Gastroesophageal sphincter (tissue), 4 donors: ENCODE data around the gene VPS51. TPM values are rescaled to one million over a fixed set of nuclear protein-coding genes. Genes with fewer than 3 reads are reported as not detected.
"Not testable (repeated sequence)": the region's sequence is repeated elsewhere in the genome, so short reads cannot be mapped to it uniquely, and the experiment has no call there.

ENCODE experiments used
- ATAC-seq: fragments of 150-250 bp; one replicate; pipeline ENCODE4 v1.9.1; 2016; ENCODE audit warnings: mild to moderate bottlenecking, moderate library complexity
- H3K27ac ChIP-seq, 4 donors: fragments of 200-600 bp; sonication (generic) in 3 of 4; 1 replicate in 3 of 4; 2 replicates in 1 of 4; pipeline ENCODE4 v1.5.1; 2016 to 2019
- H3K27me3 ChIP-seq: fragments of 200-600 bp; sonication (generic); one replicate; pipeline ENCODE4 v1.5.1; 2019
- H3K36me3 ChIP-seq, 2 donors: fragments of 200-600 bp; sonication (generic); one replicate each; pipeline ENCODE4 v1.5.1; 2019; ENCODE audit warnings: control low read depth in 1 of 2
- H3K4me1 ChIP-seq, 3 donors: fragments of 200-600 bp; sonication (generic); 1 replicate in 2 of 3; 2 replicates in 1 of 3; pipeline ENCODE4 v1.5.1; 2016 to 2019; ENCODE audit warnings: control low read depth in 2 of 3
- H3K4me3 ChIP-seq, 2 donors: fragments of 200-600 bp; sonication (generic); one replicate each; pipeline ENCODE4 v1.5.1; 2019; ENCODE audit warnings: mild to moderate bottlenecking in 1 of 2, moderate library complexity in 1 of 2
- H3K9me3 ChIP-seq, 3 donors: fragments of 200-600 bp; sonication (generic); one replicate each; pipeline ENCODE4 v1.5.1; 2017 to 2019; ENCODE audit warnings: control low read depth in 2 of 3
- EP300 ChIP-seq: sonication (generic); formaldehyde crosslinking; IDR thresholded peaks from one replicate; pipeline ENCODE4 v1.6.1; 2017; ENCODE audit warnings: antibody characterized with exemption, mild to moderate bottlenecking
- POLR2A ChIP-seq, 2 donors: fragments of 450-650 bp; IDR thresholded peaks; one replicate each; pipeline ENCODE4 v1.6.1; 2017; ENCODE audit warnings: antibody characterized with exemption in 2 of 2, mild to moderate bottlenecking in 2 of 2, moderate library complexity in 1 of 2
- POLR2AphosphoS5 ChIP-seq: sonication (generic); formaldehyde crosslinking; IDR thresholded peaks from one replicate; pipeline ENCODE4 v1.6.1; 2017; ENCODE audit warnings: antibody characterized with exemption
- WGBS, 2 donors: methylation state at CpG; one replicate each; pipeline ENCODE4 v1.1.5; 2018; ENCODE audit warnings: low coverage in 1 of 2; 5-methylcytosine and 5-hydroxymethylcytosine counted together
- total RNA-seq, 4 donors: library from RNA; depleted of rRNA; stranded (reverse); fragments of >200 nt; gene quantifications; one replicate each; pipeline ENCODE4 v1.1.0, GENCODE V29; 2016
- TF ChIP-seq, protein P1 (sequence below), 4 experiments: fragments of 200-600 bp in 2 of 4; fragments of 450-650 bp in 2 of 4; sonication (generic) in 1 of 4; IDR thresholded peaks; one replicate each; pipeline ENCODE4 v1.5.1; 2017 to 2019; ENCODE audit warnings: antibody characterized with exemption in 4 of 4, mild to moderate bottlenecking in 2 of 4, moderate library complexity in 2 of 4

Gene VPS51
- total RNA-seq, 4 donors from 2014 or later = 374 to 526 (median 407) TPM

DNA sequence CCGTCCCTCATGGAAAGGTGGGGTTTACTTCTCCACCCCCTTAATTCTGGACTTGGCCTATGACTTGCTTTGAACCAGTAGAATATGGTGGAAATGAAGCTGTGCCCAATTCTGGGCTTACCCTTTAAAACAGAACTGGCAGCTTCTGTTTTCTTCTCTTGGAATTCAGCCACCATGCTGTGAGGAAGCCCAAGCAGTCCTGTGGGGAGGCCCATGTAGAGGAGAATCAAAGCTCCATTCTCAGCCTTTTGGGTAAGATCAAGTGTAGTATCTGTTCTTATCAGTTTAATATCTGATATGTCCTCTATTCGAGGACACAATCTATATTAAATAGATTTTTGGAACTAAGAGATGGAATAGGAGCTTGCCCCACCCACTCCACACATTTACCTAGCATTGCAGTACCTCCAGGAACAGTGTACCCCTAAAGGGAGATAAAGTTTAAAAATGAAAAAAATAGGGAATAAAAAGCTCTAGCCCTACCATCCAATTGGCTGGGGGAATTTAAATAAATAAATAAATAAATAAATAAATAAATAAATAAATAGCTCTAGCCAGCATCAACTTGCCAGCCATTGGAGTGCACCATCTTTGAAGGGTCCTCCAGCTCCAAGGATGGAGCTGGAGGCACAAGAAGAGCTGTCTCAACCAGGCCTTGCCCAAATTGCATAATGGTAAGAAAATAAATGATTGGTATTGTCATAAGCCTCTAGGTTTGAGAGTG is 51.5 kb downstream of the VPS51 start:
- WGBS, 2 donors = 60 to 64% methylated on average over 2 of the region's 2 CpGs

DNA sequence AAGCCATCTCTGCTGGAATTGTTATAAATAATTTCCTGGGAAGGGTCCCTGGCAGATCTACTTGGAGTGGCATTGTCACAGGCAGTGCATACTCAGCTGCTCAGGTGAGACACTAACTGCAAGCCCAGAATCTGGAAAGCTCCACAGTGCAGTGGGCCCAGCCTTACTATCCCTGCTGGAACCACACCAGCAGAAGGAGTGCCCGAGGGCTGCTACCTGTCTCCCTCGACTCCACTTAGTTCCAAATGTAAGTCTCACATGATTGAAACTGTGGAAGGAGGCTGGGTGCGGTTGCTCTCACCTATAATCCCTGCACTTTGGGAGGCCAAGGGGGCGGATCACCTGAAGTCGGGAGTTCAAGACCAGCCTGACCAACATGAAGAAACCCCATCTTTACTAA is 52.6 kb downstream of the VPS51 start:
- TF ChIP-seq EP300 (no peak), POLR2A (IDR thresholded peaks at IDR 0.05) (no peak), POLR2AphosphoS5 (no peak)
- TF ChIP-seq, protein P1, sequence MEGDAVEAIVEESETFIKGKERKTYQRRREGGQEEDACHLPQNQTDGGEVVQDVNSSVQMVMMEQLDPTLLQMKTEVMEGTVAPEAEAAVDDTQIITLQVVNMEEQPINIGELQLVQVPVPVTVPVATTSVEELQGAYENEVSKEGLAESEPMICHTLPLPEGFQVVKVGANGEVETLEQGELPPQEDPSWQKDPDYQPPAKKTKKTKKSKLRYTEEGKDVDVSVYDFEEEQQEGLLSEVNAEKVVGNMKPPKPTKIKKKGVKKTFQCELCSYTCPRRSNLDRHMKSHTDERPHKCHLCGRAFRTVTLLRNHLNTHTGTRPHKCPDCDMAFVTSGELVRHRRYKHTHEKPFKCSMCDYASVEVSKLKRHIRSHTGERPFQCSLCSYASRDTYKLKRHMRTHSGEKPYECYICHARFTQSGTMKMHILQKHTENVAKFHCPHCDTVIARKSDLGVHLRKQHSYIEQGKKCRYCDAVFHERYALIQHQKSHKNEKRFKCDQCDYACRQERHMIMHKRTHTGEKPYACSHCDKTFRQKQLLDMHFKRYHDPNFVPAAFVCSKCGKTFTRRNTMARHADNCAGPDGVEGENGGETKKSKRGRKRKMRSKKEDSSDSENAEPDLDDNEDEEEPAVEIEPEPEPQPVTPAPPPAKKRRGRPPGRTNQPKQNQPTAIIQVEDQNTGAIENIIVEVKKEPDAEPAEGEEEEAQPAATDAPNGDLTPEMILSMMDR (IDR thresholded peaks at IDR 0.05) = no peak
- no peak overlapping the region for H3K27ac ChIP-seq
- 69% methylated on average over 4 of the region's 5 CpGs; no CpG with 5 or more reads in 1 of the 2 donors for WGBS, 2 donors

More for the DNA sequence above, 51.5 kb downstream of the VPS51 start:
- H3K4me1 ChIP-seq = peaks cover 0 to 7% (median 0%) of the 10 kb centered on the region in 3 donors
- no peak for ATAC-seq
- H3K4me3 ChIP-seq = no peak overlapping the region
- no peak for TF ChIP-seq EP300
- TF ChIP-seq POLR2AphosphoS5 = no peak
- TF ChIP-seq, protein P1 (IDR thresholded peaks at IDR 0.05) = no peak
- no peak for TF ChIP-seq POLR2A (IDR thresholded peaks at IDR 0.05)
- H3K36me3 ChIP-seq = no peaks in the 10 kb centered on the region
- peaks cover 12% of the 10 kb centered on the region for H3K27me3 ChIP-seq
- no peak overlapping the region for H3K27ac ChIP-seq
- no peaks in the 10 kb centered on the region for H3K9me3 ChIP-seq

DNA sequence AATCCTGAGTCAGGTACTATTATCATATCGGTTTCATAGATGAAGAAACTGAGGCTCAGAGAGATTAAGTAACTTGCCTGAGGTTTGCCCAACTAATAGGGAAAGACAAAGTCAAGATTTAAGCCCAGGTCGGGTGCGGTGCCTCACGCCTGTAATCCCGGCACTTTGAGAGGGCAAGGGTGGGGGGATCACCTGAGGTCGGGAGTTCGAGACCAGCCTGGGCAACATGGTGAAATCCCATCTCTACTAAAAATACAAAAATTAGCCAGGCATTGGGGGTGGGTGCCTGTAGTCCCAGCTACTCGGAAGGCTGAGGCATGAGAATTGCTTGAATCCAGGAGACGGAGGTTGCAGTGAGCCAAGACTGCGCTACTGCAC is 54.1 kb downstream of the VPS51 start:
- WGBS, 2 donors = 65% methylated on average over 10 of the region's 10 CpGs; no CpG with 5 or more reads in 1 of the 2 donors
- not testable (repeated sequence) for H3K36me3 ChIP-seq, H3K4me3 ChIP-seq, H3K9me3 ChIP-seq, H3K4me1 ChIP-seq, ATAC-seq
- Histone ChIP-seq H3K27me3 (peaks cover 12% of the 10 kb centered on the region), H3K27ac (peak overlapping the region in 2 of 4 donors; percentile 49 to 63)

More for the DNA sequence above, 52.6 kb downstream of the VPS51 start:
- no peak for ATAC-seq
- H3K4me3 ChIP-seq = no peak overlapping the region
- H3K4me1 ChIP-seq = peaks cover 0 to 7% (median 0%) of the 10 kb centered on the region in 3 donors
- H3K36me3 ChIP-seq = no peaks in the 10 kb centered on the region
- H3K27me3 ChIP-seq = peaks cover 12% of the 10 kb centered on the region
- H3K9me3 ChIP-seq = no peaks in the 10 kb centered on the region

DNA sequence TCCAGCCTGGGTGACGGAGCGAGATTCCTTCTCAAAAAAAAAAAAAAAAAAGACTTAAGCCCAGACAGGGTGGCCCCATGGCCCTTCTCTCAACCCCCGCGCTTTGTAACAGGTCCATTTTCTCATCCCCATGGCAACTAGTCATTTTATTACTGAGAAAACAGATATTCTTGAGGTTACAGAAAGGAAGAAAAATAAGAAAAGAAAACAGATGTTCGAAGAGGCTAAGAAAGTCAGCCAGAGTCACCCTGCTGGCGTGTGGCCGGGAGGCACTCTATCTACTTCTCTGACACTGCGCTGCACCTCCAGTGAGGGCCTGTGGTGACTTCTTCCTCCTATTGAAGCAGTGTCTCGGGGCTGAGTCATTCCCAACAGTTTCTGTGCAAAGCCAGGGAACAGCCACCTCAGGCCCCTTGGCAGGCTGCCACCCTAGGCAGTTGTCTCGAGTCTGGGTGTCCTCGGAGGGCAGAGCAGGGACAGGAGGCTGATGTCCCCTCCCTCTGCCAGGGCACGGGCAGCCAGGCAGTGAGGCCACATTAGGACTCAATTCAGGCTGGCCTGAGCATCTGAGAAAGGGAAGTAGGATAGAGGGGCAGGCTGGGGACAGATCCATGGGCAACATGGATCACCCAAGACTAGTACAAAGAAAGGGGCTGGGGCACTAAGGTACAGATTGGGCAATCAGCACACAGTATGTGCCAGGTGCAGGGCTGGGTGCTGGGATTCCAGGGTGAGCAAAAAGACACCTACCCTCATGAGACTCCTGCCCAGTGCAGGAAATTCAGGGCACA is 54.7 kb downstream of the VPS51 start:
- H3K4me1 ChIP-seq = peaks cover 0 to 7% (median 0%) of the 10 kb centered on the region in 3 donors
- H3K27me3 ChIP-seq = peaks cover 12% of the 10 kb centered on the region
- H3K36me3 ChIP-seq = no peaks in the 10 kb centered on the region
- no peaks in the 10 kb centered on the region for H3K9me3 ChIP-seq
- ATAC-seq = peak; percentile 84
- TF ChIP-seq POLR2A (IDR thresholded peaks at IDR 0.05) (no peak), EP300 (no peak), POLR2AphosphoS5 (no peak)
- TF ChIP-seq, protein P1 (IDR thresholded peaks at IDR 0.05) = no peak
- H3K4me3 ChIP-seq = no peak overlapping the region
- peak overlapping the region in 3 of 4 donors; percentile 31 to 63 (median 49) for H3K27ac ChIP-seq
- 35 to 41% methylated on average over 6 to 9 of the region's 12 CpGs for WGBS, 2 donors

DNA sequence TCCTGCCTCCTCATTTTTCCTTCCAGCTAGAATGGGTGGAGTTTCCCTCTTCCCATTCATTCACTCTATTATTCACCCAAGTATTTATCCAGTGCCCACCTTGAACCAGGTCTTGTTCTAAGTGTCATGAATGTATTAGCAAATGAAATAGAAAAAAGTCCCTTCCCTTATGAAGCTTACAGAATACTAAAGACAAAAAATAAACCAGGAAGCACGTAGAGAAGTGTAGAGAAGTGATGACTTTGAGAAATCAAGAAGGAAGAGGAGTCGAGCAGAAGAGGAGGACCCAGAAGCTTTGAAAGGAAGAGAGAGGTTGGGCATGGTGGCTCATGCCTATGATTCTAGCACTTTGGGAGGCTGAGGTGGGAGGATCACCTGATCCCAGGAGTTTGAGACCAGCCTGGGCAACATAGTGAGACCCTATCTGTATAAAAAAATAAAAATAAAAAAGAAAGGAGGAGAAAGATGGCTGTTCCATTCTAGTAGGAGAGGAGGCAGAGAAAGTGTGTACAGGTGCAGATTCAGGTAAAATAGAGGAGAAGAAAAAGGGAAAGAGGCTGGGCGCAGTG is 55.4 kb downstream of the VPS51 start:
- peak overlapping the region in 2 of 4 donors; percentile 49 to 63 for H3K27ac ChIP-seq
- TF ChIP-seq EP300 (no peak), POLR2AphosphoS5 (no peak), POLR2A (IDR thresholded peaks at IDR 0.05) (no peak)
- TF ChIP-seq, protein P1 (IDR thresholded peaks at IDR 0.05) = no peak

More for the DNA sequence above, 55.4 kb downstream of the VPS51 start:
- no peak overlapping the region for H3K4me3 ChIP-seq
- H3K9me3 ChIP-seq = no peaks in the 10 kb centered on the region
- H3K27me3 ChIP-seq = peaks cover 8% of the 10 kb centered on the region
- peaks cover 0 to 7% (median 0%) of the 10 kb centered on the region in 3 donors for H3K4me1 ChIP-seq
- no peak for ATAC-seq
- H3K36me3 ChIP-seq = no peaks in the 10 kb centered on the region
- 53 to 100% methylated on average over 1 to 3 of the region's 3 CpGs for WGBS, 2 donors
